Measurements from ENCODE around the gene TRAF3. TPM values are rescaled to one million over a fixed set of nuclear protein-coding genes. Genes with fewer than 3 reads are reported as not detected.
A peak's percentile ranks its signal among the peaks of the same experiment; 100 is the strongest.

TRAF3 gene
- total and polyA plus RNA-seq, 12 donors: 2.3 to 15.6 (median 10.2) TPM

GRCh38 chr14:102929241-102930137, 152.2 kb downstream of the TRAF3 start:
- intact Hi-C loops (cut with DNase I): no loop called here
- peaks cover 0 to 29% (median 8%) of the 10 kb centered on the region in 9 donors for H3K36me3 ChIP-seq
- peaks cover 17 to 78% (median 61%) of the 10 kb centered on the region in 7 donors for H3K27me3 ChIP-seq
- no peaks in the 10 kb centered on the region for H3K9me3 ChIP-seq
- no peak overlapping the region for H3K27ac ChIP-seq
- H3K4me1 ChIP-seq: peaks cover 16 to 30% (median 25%) of the 10 kb centered on the region in 9 donors
- DNase-seq: no peak
- no peak for TF ChIP-seq CTCF (IDR thresholded peaks at IDR 0.05)
- WGBS, 2 donors: 2 to 3% methylated on average over 91 to 94 of the region's 94 CpGs
- H3K4me3 ChIP-seq: peak overlapping the region; percentile 15 to 53 (median 47)
- peak in 3 of 8 donors; percentile 1 to 16 (median 13) for ATAC-seq

GRCh38 chr14:102930138-102930752, 153.0 kb downstream of the TRAF3 start:
- peaks cover 17 to 71% (median 54%) of the 10 kb centered on the region in 7 donors for H3K27me3 ChIP-seq
- intact Hi-C loops (cut with DNase I): no loop called here
- peaks cover 16 to 30% (median 25%) of the 10 kb centered on the region in 9 donors for H3K4me1 ChIP-seq
- no peaks in the 10 kb centered on the region for H3K9me3 ChIP-seq
- no peak for ATAC-seq
- no peak for TF ChIP-seq CTCF (IDR thresholded peaks at IDR 0.05)
- peaks cover 0 to 37% (median 8%) of the 10 kb centered on the region in 9 donors for H3K36me3 ChIP-seq
- 4 to 5% methylated on average over 64 to 74 of the region's 74 CpGs for WGBS, 2 donors
- peak overlapping the region in 9 of 10 donors; percentile 10 to 53 (median 48) for H3K4me3 ChIP-seq
- H3K27ac ChIP-seq: no peak overlapping the region
- DNase-seq: no peak

GRCh38 chr14:102930753-102931579, 153.7 kb downstream of the TRAF3 start:
- TF ChIP-seq CTCF (IDR thresholded peaks at IDR 0.05): no peak
- Histone ChIP-seq H3K4me1 (peaks cover 16 to 30% (median 25%) of the 10 kb centered on the region in 9 donors), H3K36me3 (peaks cover 0 to 44% (median 8%) of the 10 kb centered on the region in 9 donors), H3K27me3 (peaks cover 17 to 64% (median 47%) of the 10 kb centered on the region in 7 donors), H3K4me3 (peak overlapping the region in 1 of 10 donors; percentile 53), H3K27ac (no peak overlapping the region), H3K9me3 (no peaks in the 10 kb centered on the region)
- WGBS, 2 donors: 66 to 67% methylated on average over 34 of the region's 34 CpGs
- ATAC-seq (peak in 2 of 8 donors; percentile 6 to 12), DNase-seq (no peak)
- intact Hi-C loops (cut with DNase I): no loop called here
